T-cell (primary cell): ENCODE measurements around the gene SSBP4. TPM values are rescaled to one million over a fixed set of nuclear protein-coding genes. Genes with fewer than 3 reads are reported as not detected.

Experiments
- ATAC-seq, 4 experiments: fragments of 200-7000 bp in 3 of 4; fragments of 150-1000 bp in 1 of 4; cut with Tn5 transposase; replicated peaks in 1 of 4; 1 replicate in 3 of 4; 2 replicates in 1 of 4; pipeline ENCODE4 v1.10.0; 2021; ENCODE audit warnings: moderate library complexity in 3 of 4, mild to moderate bottlenecking in 2 of 4, moderate number of reproducible peaks in 1 of 4
- CTCF ChIA-PET, 2 donors: fragments of 300-600 bp; sonication (Branson Sonifier 250); formaldehyde crosslinking; loops; one replicate each; lab custom pipeline; 2022; ENCODE audit warnings: antibody characterized with exemption in 2 of 2; lab: Charles Lee
- POLR2A ChIA-PET, 2 donors: fragments of 300-600 bp; sonication (Branson Sonifier 250); formaldehyde crosslinking; loops; one replicate each; lab custom pipeline; 2022; ENCODE audit warnings: antibody characterized with exemption in 2 of 2; lab: Charles Lee
- DNase-seq, 35 experiments: peaks; one replicate each; pipeline versions ENCODE4 v3.0.0 to v3.0.0-alpha.2; 2013 to 2023
- H3K27ac ChIP-seq: one replicate; pipeline ENCODE4 v1.5.1; 2013; ENCODE audit warnings: low read length
- H3K27me3 ChIP-seq, 2 experiments: replicated peaks in 1 of 2; 1 replicate in 1 of 2; 2 replicates in 1 of 2; pipeline versions ENCODE4 v1.6.1 to v1.7.0; 2013; ENCODE audit warnings: low read length in 1 of 2, mixed read lengths in 1 of 2; ENCODE audit not compliant: control insufficient read depth in 2 of 2, insufficient read depth in 2 of 2; ENCODE audit errors: extremely low read depth in 1 of 2
- H3K36me3 ChIP-seq, 2 donors: 1 replicate in 1 of 2; 2 replicates in 1 of 2; pipeline versions ENCODE4 v1.6.1 to v1.7.0; 2013; ENCODE audit warnings: low read length in 1 of 2; ENCODE audit not compliant: control insufficient read depth in 2 of 2, insufficient read depth in 1 of 2; ENCODE audit errors: extremely low read depth in 1 of 2
- H3K4me1 ChIP-seq, 2 experiments: 1 replicate in 1 of 2; 2 replicates in 1 of 2; pipeline versions ENCODE4 v1.6.1 to v1.7.0; 2013; ENCODE audit warnings: low read length in 2 of 2, mixed read lengths in 1 of 2; ENCODE audit not compliant: insufficient read depth in 2 of 2, control insufficient read depth in 1 of 2; ENCODE audit errors: extremely low read depth in 1 of 2
- H3K4me3 ChIP-seq, 2 donors: 1 replicate in 1 of 2; 2 replicates in 1 of 2; pipeline versions ENCODE4 v1.5.1 to v1.7.0; 2013; ENCODE audit warnings: mild to moderate bottlenecking in 2 of 2, low read length in 1 of 2, moderate library complexity in 1 of 2; ENCODE audit not compliant: control insufficient read depth in 1 of 2; ENCODE audit errors: extremely low read depth in 1 of 2
- H3K9me3 ChIP-seq: 2 replicates; pipeline ENCODE4 v1.7.0; 2013
- H3K27ac Mint-ChIP-seq, 2 donors: one replicate each; pipeline ENCODE4 v1.8.0; 2020 to 2021; ENCODE audit warnings: mild to moderate bottlenecking in 2 of 2, mixed read lengths in 2 of 2
- H3K27me3 Mint-ChIP-seq, 2 donors: one replicate each; pipeline ENCODE4 v1.8.0; 2021 to 2022; ENCODE audit warnings: mixed read lengths in 2 of 2
- H3K36me3 Mint-ChIP-seq: one replicate; pipeline ENCODE4 v1.8.0; 2021; ENCODE audit warnings: mixed read lengths
- H3K4me1 Mint-ChIP-seq, 3 donors: one replicate each; pipeline ENCODE4 v1.8.0; 2020 to 2022; ENCODE audit warnings: mixed read lengths in 3 of 3, mild to moderate bottlenecking in 1 of 3
- H3K4me3 Mint-ChIP-seq, 3 donors: one replicate each; pipeline ENCODE4 v1.8.0; 2020 to 2022; ENCODE audit warnings: mild to moderate bottlenecking in 3 of 3, mixed read lengths in 3 of 3, moderate library complexity in 3 of 3
- H3K9me3 Mint-ChIP-seq, 3 donors: one replicate each; pipeline ENCODE4 v1.8.0; 2020 to 2022; ENCODE audit warnings: mixed read lengths in 3 of 3
- WGBS: methylation state at CpG from one replicate; pipeline ENCODE4 v1.1.5; 2013; ENCODE audit warnings: missing lambda C conversion rate; ENCODE audit not compliant: insufficient coverage; 5-methylcytosine and 5-hydroxymethylcytosine counted together
- total RNA-seq, 35 experiments: library from RNA in 6 of 35; stranded (reverse) in 6 of 35; fragments of 120-200 nt in 1 of 35; gene quantifications; one replicate each; pipeline versions ENCODE4 v1.2.1 to v1.2.4 and lab custom pipeline; 2013 to 2026

SSBP4 gene
- total RNA-seq, 5 donors from 2014 or later (not counting 1 experiment from before 2014, with no cell fraction given): 71.3 to 127 (median 102) TPM

DNA sequence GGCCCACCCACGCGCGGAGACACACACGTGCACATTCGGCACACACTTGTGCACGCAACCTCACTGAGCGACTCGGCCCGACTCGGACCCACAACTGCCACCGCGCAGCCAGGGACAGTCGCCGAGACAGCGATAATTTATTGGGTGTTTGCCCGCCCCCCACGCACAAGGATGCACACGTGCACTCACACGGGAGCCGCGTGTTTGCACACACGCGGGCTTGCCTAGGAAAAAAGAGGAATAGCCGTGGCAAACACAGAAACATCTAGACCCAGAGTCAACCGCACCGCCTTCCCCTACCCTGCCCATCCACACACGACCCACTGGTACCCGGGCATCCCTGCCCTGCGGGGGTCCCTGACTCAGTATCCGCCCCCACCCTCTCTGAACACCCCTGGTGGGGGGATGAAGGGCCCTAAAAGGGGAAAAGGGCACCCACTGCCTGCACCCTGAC is 1.1 kb upstream of the SSBP4 start:
- ATAC-seq (no peak), DNase-seq (peak in 1 of 35 experiments; percentile 49)
- Mint-ChIP-seq H3K36me3 (no peaks in the 10 kb centered on the region), H3K4me1 (peaks cover 64 to 79% (median 76%) of the 10 kb centered on the region in 3 donors), H3K9me3 (no peaks in the 10 kb centered on the region), H3K4me3 (peak overlapping the region; percentile 77 to 89 (median 81)), H3K27me3 (peaks cover 18 to 20% of the 10 kb centered on the region in 2 donors), H3K27ac (peak overlapping the region; percentile 77 to 88)
- ChIA-PET POLR2A (no interaction called here), CTCF (no interaction called here)
- Histone ChIP-seq H3K36me3 (no peaks in the 10 kb centered on the region), H3K27me3 (peaks cover 0 to 46% of the 10 kb centered on the region in 2 experiments), H3K4me3 (peak overlapping the region; percentile 2 to 10), H3K4me1 (peaks cover 40 to 86% of the 10 kb centered on the region in 2 experiments), H3K27ac (peak overlapping the region; percentile 66), H3K9me3 (no peaks in the 10 kb centered on the region)
- WGBS: 3% methylated on average over 23 of the region's 30 CpGs

DNA sequence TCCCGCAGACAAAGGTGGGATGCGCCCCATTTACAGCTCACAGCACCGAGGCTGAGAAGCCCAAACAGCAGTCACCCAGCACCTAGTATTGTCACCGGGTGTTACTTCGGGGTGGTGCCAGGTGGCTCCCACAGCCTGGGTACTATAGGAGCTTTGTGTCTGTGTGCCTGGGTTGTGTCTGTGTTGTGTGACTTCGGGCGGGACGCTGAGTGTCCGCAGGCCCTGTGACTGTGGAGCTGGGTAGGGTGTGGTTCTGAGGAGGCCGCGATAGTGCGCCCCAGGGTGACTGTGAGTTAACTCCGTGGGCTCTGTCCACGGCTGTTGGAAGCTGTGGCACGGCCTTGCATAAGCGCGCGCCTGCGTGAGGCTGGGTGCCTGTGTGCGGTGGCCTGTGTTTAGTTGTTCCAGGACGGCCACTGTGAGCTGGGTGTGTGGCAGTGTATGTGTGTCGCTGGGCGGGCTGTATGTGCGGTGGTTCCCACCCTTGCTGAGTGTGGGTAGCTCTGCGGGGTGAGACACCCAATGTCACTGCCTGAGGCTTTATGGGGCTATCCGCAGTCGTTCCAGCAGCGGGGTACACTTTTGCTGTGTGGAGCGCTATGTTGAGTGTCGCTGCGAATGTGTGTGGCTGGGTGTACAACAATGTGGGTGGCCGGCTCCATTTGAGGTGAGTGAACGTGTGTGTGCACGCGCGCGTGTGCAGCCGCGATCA is 559 bp upstream of the SSBP4 start:
- Histone ChIP-seq H3K36me3 (no peaks in the 10 kb centered on the region), H3K27me3 (peaks cover 0 to 46% of the 10 kb centered on the region in 2 experiments), H3K27ac (peak overlapping the region; percentile 66), H3K4me3 (peak overlapping the region; percentile 2 to 45), H3K9me3 (no peaks in the 10 kb centered on the region), H3K4me1 (peaks cover 43 to 92% of the 10 kb centered on the region in 2 experiments)
- peak overlapping the region; percentile 77 to 88 for H3K27ac Mint-ChIP-seq
- DNase-seq: peak in 14 of 35 experiments; percentile 23 to 71 (median 47)
- peak; percentile 21 to 44 (median 32) for ATAC-seq
- CTCF ChIA-PET: interaction anchor here in 1 of 2 donors (0.6 to 1.2 kb wide), 4 partner anchors 30 to 414 kb away, joined by 3 to 4 read pairs (median 3); partner anchors contain the start of genes KXD1 and UPF1
- H3K36me3 Mint-ChIP-seq: no peaks in the 10 kb centered on the region
- H3K4me3 Mint-ChIP-seq: peak overlapping the region; percentile 77 to 89 (median 81)
- peaks cover 18 to 20% of the 10 kb centered on the region in 2 donors for H3K27me3 Mint-ChIP-seq
- peaks cover 68 to 82% (median 82%) of the 10 kb centered on the region in 3 donors for H3K4me1 Mint-ChIP-seq
- POLR2A ChIA-PET: interaction anchor here in 1 of 2 donors (1.0 kb wide), 1 partner anchor 137 kb away, joined by 5 read pairs; the partner anchor contains the start of gene JUND
- H3K9me3 Mint-ChIP-seq: no peaks in the 10 kb centered on the region
- WGBS: 10% methylated on average over 39 of the region's 39 CpGs

DNA sequence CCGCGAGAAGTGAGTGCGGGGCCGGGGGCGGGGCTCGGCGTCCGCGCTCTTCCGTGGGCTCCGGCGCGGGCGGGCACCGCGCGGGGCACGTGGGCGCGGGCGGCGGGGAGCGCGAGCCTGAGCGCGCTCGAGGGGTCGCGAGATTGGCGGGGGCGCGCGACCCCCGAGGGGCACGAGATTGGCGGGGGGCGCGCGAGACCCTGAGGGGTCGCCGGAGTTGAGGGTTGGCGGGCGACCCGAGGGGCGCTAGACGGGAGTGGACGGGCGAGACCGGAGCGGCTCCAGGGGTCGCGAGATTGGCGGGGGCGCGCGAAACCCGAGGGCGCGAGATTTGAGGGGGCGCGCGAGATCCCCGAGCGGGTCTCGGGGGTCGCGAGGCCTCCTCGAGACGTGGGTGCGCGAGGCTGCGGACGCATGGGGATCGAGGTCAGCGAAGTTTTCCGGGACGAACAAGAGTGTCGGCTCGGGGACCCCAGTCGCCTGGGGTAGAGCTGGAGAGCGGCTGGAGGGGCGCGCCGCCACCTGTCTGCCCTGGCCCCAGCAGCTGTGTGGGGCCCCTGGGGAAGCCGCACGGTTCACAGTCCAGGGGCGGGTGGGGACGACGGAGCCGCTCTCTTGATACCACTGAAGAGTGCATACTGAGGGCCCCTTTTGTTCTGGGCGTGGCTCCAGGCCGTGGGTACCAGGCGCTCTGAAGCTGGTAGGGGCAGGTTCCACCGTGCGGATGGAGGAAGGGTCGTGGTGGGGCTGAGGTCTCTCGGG is 682 bp downstream of the SSBP4 start:
- H3K27ac ChIP-seq: peak overlapping the region; percentile 68
- ChIA-PET CTCF (interaction anchor here (0.6 to 1.2 kb wide), 5 partner anchors 9 to 375 kb away, joined by 3 to 6 read pairs (median 3); partner anchors contain the start of gene KXD1 (in 1 of the 2)), POLR2A (interaction anchor here in 1 of 2 donors (0.8 to 1.0 kb wide), 2 partner anchors 9 to 138 kb away, joined by 5 to 18 read pairs; partner anchors contain the start of gene JUND)
- H3K9me3 ChIP-seq: no peaks in the 10 kb centered on the region
- WGBS: under 1% methylated on average over 97 of the region's 97 CpGs
- peak overlapping the region; percentile 55 to 77 for H3K4me3 ChIP-seq
- Mint-ChIP-seq H3K36me3 (no peaks in the 10 kb centered on the region), H3K27ac (peak overlapping the region; percentile 90 to 95), H3K27me3 (peaks cover 14 to 20% of the 10 kb centered on the region in 2 donors), H3K9me3 (no peaks in the 10 kb centered on the region), H3K4me3 (peak overlapping the region; percentile 83 to 92 (median 89)), H3K4me1 (peaks cover 70 to 84% (median 78%) of the 10 kb centered on the region in 3 donors)
- no peaks in the 10 kb centered on the region for H3K36me3 ChIP-seq
- ATAC-seq: peak; percentile 14 to 34 (median 28)
- peaks cover 0 to 38% of the 10 kb centered on the region in 2 experiments for H3K27me3 ChIP-seq
- DNase-seq: peak in 16 of 35 experiments; percentile 25 to 65 (median 46)
- H3K4me1 ChIP-seq: peaks cover 45 to 94% of the 10 kb centered on the region in 2 experiments

DNA sequence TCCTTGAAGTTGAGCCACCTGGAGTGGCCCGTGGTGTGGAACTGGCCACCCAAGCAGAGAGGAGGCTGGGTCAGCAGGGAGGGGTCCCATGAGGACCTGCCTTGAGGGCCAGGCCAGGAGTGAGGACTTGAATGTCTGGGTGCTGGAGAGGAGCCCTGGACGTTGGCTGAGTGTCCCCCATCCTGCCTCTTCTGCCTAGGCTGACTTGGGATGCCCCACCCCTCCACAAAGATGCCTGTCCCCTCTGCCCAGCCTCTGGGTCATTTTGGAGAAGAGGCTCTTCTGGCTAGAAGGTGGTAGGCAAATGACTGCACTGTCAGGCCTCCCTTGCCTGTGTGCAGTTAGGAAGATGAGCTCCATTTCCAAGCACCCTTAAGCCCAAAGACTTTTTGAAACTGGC is 1.7 kb downstream of the SSBP4 start:
- Mint-ChIP-seq H3K36me3 (no peaks in the 10 kb centered on the region), H3K27me3 (peaks cover 14 to 18% of the 10 kb centered on the region in 2 donors), H3K27ac (peak overlapping the region; percentile 90 to 95), H3K4me1 (peaks cover 69 to 83% (median 72%) of the 10 kb centered on the region in 3 donors), H3K9me3 (no peaks in the 10 kb centered on the region), H3K4me3 (peak overlapping the region; percentile 83 to 92 (median 89))
- ATAC-seq (no peak), DNase-seq (no peak)
- peaks cover 40 to 94% of the 10 kb centered on the region in 2 experiments for H3K4me1 ChIP-seq
- no peaks in the 10 kb centered on the region for H3K9me3 ChIP-seq
- H3K4me3 ChIP-seq: peak overlapping the region in 1 of 2 donors; percentile 77
- H3K27me3 ChIP-seq: peaks cover 0 to 27% of the 10 kb centered on the region in 2 experiments
- POLR2A ChIA-PET: interaction anchor here in 1 of 2 donors (0.6 kb wide), 1 partner anchor 228 kb away, joined by 3 read pairs; the partner anchor contains the start of gene MPV17L2
- no peaks in the 10 kb centered on the region for H3K36me3 ChIP-seq
- no CpG with 5 or more reads among the region's 2 CpGs for WGBS
- CTCF ChIA-PET: no interaction called here
- peak overlapping the region; percentile 68 for H3K27ac ChIP-seq

DNA sequence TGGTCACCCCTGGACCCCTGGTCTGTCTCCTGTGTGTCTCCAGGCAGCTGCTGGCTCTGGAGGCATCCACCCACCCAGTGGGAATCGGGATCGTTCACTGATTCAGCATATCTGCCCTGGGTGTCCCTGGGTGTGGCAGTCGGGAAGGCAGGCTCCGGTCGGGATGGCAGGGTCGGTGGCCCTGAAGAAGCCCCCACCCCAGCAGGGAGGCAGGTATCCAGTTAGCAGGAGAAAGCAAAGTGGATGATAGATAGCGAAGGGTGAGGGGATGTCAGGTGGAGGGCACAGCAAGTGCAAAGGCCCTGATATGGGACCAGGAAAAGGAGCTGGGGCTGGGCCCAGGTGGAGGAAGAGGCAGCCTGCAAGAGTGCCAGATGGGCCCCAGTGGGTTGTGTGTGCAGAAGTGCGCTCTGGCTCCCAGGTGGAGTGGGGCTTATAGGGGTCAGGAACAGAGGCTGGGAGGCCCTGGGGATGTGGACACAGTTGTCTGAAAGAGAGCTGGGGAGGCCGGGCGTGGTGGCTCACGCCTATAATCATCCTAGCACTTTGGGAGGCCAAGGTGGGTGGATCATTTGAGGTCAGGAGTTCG is 2.3 kb downstream of the SSBP4 start:
- H3K4me1 Mint-ChIP-seq: peaks cover 68 to 82% (median 69%) of the 10 kb centered on the region in 3 donors
- H3K9me3 Mint-ChIP-seq: no peaks in the 10 kb centered on the region
- 68% methylated on average over 11 of the region's 12 CpGs for WGBS
- Histone ChIP-seq H3K36me3 (no peaks in the 10 kb centered on the region), H3K4me1 (peaks cover 40 to 94% of the 10 kb centered on the region in 2 experiments), H3K4me3 (peak overlapping the region in 1 of 2 donors; percentile 77), H3K27ac (peak overlapping the region; percentile 68), H3K9me3 (no peaks in the 10 kb centered on the region), H3K27me3 (peaks cover 0 to 22% of the 10 kb centered on the region in 2 experiments)
- ATAC-seq (no peak), DNase-seq (no peak)
- ChIA-PET POLR2A (interaction anchor here in 1 of 2 donors (0.5 to 0.6 kb wide), 2 partner anchors 229 to 688 kb away, joined by 3 read pairs; partner anchors contain the start of gene MPV17L2), CTCF (interaction anchor here in 1 of 2 donors (0.5 kb wide), 1 partner anchor 132 kb away, joined by 3 read pairs; no protein-coding TSS in a partner anchor)
- H3K27ac Mint-ChIP-seq: peak overlapping the region; percentile 90 to 95
- H3K27me3 Mint-ChIP-seq: peaks cover 11 to 15% of the 10 kb centered on the region in 2 donors
- no peaks in the 10 kb centered on the region for H3K36me3 Mint-ChIP-seq
- peak overlapping the region; percentile 46 to 92 (median 89) for H3K4me3 Mint-ChIP-seq
